GM12872 (cell line): ENCODE data around the gene PRR3.

Experiments used
- TF ChIP-seq, protein P1 (sequence below): IDR thresholded peaks from 3 replicates; pipeline ENCODE4 v1.5.1; 2011; ENCODE audit warnings: low read depth, mild to moderate bottlenecking, low read length, moderate library complexity; ENCODE audit not compliant: insufficient read depth

Gene PRR3

GRCh38 chr6:30603961-30604360, 46.9 kb downstream of the PRR3 start:
- TF ChIP-seq, protein P1, sequence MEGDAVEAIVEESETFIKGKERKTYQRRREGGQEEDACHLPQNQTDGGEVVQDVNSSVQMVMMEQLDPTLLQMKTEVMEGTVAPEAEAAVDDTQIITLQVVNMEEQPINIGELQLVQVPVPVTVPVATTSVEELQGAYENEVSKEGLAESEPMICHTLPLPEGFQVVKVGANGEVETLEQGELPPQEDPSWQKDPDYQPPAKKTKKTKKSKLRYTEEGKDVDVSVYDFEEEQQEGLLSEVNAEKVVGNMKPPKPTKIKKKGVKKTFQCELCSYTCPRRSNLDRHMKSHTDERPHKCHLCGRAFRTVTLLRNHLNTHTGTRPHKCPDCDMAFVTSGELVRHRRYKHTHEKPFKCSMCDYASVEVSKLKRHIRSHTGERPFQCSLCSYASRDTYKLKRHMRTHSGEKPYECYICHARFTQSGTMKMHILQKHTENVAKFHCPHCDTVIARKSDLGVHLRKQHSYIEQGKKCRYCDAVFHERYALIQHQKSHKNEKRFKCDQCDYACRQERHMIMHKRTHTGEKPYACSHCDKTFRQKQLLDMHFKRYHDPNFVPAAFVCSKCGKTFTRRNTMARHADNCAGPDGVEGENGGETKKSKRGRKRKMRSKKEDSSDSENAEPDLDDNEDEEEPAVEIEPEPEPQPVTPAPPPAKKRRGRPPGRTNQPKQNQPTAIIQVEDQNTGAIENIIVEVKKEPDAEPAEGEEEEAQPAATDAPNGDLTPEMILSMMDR = no peak

- TF ChIP-seq, protein P1 = no peak
Measured at GRCh38 chr6:30610065-30610464, 53.0 kb downstream of the PRR3 start.

- TF ChIP-seq, protein P1 = no peak
Measured at GRCh38 chr6:30611150-30611855, 54.2 kb downstream of the PRR3 start.

- TF ChIP-seq, protein P1 = no peak
Measured at GRCh38 chr6:30611856-30612194, 54.7 kb downstream of the PRR3 start.

- TF ChIP-seq, protein P1 = no peak
Measured at GRCh38 chr6:30612213-30612612, 55.1 kb downstream of the PRR3 start.

GRCh38 chr6:30612687-30613248, 55.7 kb downstream of the PRR3 start:
- TF ChIP-seq, protein P1 = no peak
